ENCODE measurements around the gene COL16A1. TPM values are rescaled to one million over a fixed set of nuclear protein-coding genes. Genes with fewer than 3 reads are reported as not detected.

Gene COL16A1
- polyA plus RNA-seq, 3 donors, result 0.13 TPM; not detected in 2

DNA sequence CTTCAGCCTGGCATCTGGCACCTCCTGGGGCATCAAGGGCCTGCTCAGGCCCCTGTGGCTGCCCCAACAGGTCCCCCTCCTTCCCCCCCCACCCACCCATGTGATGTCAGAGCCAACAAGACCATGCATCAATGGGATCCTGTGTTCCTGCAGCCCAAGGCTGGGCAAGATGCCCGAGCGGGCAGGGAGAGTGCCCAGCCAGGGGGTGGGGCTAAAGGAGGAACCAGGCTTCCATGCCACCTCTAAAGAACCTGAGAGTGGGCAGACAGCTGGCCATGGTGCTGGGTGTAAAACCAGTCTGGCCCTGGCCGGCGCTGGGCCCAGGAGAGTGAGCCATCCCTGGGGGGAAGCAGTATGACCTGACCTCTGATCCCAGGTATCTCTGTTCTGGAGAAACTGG, 7.6 kb downstream of the COL16A1 start:
- 94% methylated on average over 4 of the region's 4 CpGs for whole genome bisulfite sequencing (ENCODE audit: insufficient coverage)
- Histone ChIP-seq H3K4me3 (replicated peaks in 1 of 3; ENCODE audit: low read depth in 2 of 3, low read length in 3 of 3) (no peak overlapping the region), H4K20me1 (ENCODE audit: insufficient read depth, low read length) (no peaks in the 10 kb centered on the region), H3K4me1 (ENCODE audit: control insufficient read depth in 1 of 2, insufficient read depth in 2 of 2, low read length in 2 of 2) (no peaks in the 10 kb centered on the region), H3K9ac (ENCODE audit: insufficient read depth, low read length, poor library complexity, severe bottlenecking) (no peak overlapping the region), H3K27ac (ENCODE audit: low read depth in 1 of 2, low read length in 2 of 2) (no peak overlapping the region), H3K27me3 (ENCODE audit: control insufficient read depth in 2 of 2, insufficient read depth in 2 of 2, low read length in 2 of 2) (no peaks in the 10 kb centered on the region), H3K79me2 (ENCODE audit: insufficient read depth, low read length) (no peaks in the 10 kb centered on the region), H3K36me3 (replicated peaks in 1 of 2; ENCODE audit: control insufficient read depth in 1 of 2, insufficient read depth in 2 of 2, low read length in 2 of 2) (no peaks in the 10 kb centered on the region), H3K4me2 (replicated peaks; ENCODE audit: extremely low read depth, low read length, poor library complexity, severe bottlenecking) (no peak overlapping the region), H3K9me3 (replicated peaks in 1 of 2; ENCODE audit: control insufficient read depth in 1 of 2, insufficient read depth in 1 of 2, low read length in 2 of 2) (no peaks in the 10 kb centered on the region), H2AFZ (ENCODE audit: insufficient read depth, low read depth, low read length, poor library complexity, severe bottlenecking) (no peak overlapping the region)
- H3K27ac Mint-ChIP-seq, result no peak overlapping the region
- H3K4me1 Mint-ChIP-seq, result peaks cover 5% of the 10 kb centered on the region
- TF ChIP-seq, protein P1, sequence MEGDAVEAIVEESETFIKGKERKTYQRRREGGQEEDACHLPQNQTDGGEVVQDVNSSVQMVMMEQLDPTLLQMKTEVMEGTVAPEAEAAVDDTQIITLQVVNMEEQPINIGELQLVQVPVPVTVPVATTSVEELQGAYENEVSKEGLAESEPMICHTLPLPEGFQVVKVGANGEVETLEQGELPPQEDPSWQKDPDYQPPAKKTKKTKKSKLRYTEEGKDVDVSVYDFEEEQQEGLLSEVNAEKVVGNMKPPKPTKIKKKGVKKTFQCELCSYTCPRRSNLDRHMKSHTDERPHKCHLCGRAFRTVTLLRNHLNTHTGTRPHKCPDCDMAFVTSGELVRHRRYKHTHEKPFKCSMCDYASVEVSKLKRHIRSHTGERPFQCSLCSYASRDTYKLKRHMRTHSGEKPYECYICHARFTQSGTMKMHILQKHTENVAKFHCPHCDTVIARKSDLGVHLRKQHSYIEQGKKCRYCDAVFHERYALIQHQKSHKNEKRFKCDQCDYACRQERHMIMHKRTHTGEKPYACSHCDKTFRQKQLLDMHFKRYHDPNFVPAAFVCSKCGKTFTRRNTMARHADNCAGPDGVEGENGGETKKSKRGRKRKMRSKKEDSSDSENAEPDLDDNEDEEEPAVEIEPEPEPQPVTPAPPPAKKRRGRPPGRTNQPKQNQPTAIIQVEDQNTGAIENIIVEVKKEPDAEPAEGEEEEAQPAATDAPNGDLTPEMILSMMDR (IDR thresholded peaks at IDR 0.05), result no peak
- DNase-seq, result no peak
- H3K9me3 Mint-ChIP-seq, result no peaks in the 10 kb centered on the region
- no peak overlapping the region for H3K4me3 Mint-ChIP-seq
- peaks cover 4 to 8% (median 6%) of the 10 kb centered on the region in 3 donors for H3K27me3 Mint-ChIP-seq (ENCODE audit: low read depth in 3 of 3)
- H3K36me3 Mint-ChIP-seq, result no peaks in the 10 kb centered on the region
- intact Hi-C loops (cut with micrococcal nuclease), result no loop called here

GRCh38 chr1:31695327-31695726, 8.5 kb downstream of the COL16A1 start:
- no peaks in the 10 kb centered on the region for H4K20me1 ChIP-seq (ENCODE audit: insufficient read depth, low read length)
- 94% methylated on average over 4 of the region's 5 CpGs for WGBS (ENCODE audit: insufficient coverage)
- Mint-ChIP-seq H3K4me3 (no peak overlapping the region), H3K9me3 (no peaks in the 10 kb centered on the region), H3K4me1 (no peaks in the 10 kb centered on the region), H3K27me3 (ENCODE audit: low read depth in 3 of 3) (peaks cover 3 to 8% (median 4%) of the 10 kb centered on the region in 3 donors), H3K36me3 (no peaks in the 10 kb centered on the region), H3K27ac (no peak overlapping the region)
- no peak overlapping the region for H2AFZ ChIP-seq (ENCODE audit: insufficient read depth, low read depth, low read length, poor library complexity, severe bottlenecking)
- no peaks in the 10 kb centered on the region for H3K36me3 ChIP-seq (replicated peaks in 1 of 2; ENCODE audit: control insufficient read depth in 1 of 2, insufficient read depth in 2 of 2, low read length in 2 of 2)
- no peak overlapping the region for H3K9ac ChIP-seq (ENCODE audit: insufficient read depth, low read length, poor library complexity, severe bottlenecking)
- intact Hi-C loops (cut with micrococcal nuclease), result no loop called here
- no peaks in the 10 kb centered on the region for H3K4me1 ChIP-seq (ENCODE audit: control insufficient read depth in 1 of 2, insufficient read depth in 2 of 2, low read length in 2 of 2)
- DNase-seq, result no peak
- H3K4me3 ChIP-seq (replicated peaks in 1 of 3; ENCODE audit: low read depth in 2 of 3, low read length in 3 of 3), result no peak overlapping the region
- no peak overlapping the region for H3K4me2 ChIP-seq (replicated peaks; ENCODE audit: extremely low read depth, low read length, poor library complexity, severe bottlenecking)
- no peak overlapping the region for H3K27ac ChIP-seq (ENCODE audit: low read depth in 1 of 2, low read length in 2 of 2)
- H3K27me3 ChIP-seq (ENCODE audit: control insufficient read depth in 2 of 2, insufficient read depth in 2 of 2, low read length in 2 of 2), result no peaks in the 10 kb centered on the region
- H3K9me3 ChIP-seq (replicated peaks in 1 of 2; ENCODE audit: control insufficient read depth in 1 of 2, insufficient read depth in 1 of 2, low read length in 2 of 2), result no peaks in the 10 kb centered on the region
- no peaks in the 10 kb centered on the region for H3K79me2 ChIP-seq (ENCODE audit: insufficient read depth, low read length)
- TF ChIP-seq, protein P1 (IDR thresholded peaks at IDR 0.05), result no peak

Data from CD14-positive monocyte (primary cell).